CD4-positive, alpha-beta T cell treated with Interleukin-2 at 100 ng/mL for 4 hours (primary cell): ENCODE data around the gene FRMD5.
"Not testable (repeated sequence)": the region's sequence is repeated elsewhere in the genome, so short reads cannot be mapped to it uniquely, and the experiment has no call there.

ENCODE experiments used
- DNase-seq: peaks from one replicate; pipeline ENCODE4 v3.0.0-alpha.2; 2020; ENCODE audit warnings: low spot score

Gene FRMD5

DNA sequence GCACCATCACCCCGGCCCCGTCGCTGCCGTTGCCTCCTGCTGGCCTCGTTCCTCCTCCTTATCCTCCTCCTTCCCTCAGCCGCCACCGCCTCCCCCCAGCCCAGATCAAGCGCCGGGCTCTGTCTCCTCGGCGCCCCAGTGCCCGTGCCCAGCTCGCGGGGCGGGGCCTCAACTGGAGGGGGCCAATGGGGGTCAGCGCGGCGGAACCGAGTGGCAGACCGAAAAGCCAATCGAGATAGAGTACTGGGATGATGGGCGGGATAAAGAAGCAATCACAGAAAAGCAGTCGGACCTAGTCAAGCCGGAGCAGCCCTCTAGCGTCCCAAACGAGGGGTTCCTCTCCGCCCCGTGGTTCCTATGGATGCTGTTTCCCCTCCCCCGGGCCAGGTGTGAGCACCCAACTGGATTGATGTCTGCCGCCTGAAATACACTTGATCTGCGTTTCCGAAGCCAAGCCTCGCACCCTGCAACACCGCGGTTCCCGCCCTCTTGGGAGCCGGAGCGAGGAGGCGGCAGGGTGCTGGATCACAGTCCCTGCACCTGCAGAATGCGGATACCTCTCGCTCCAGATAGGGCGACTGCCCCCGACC lies at the start of gene FRMD5:
Gene FRMD5, minus strand, starts transcription at position 121 of the 590 bp plus-strand sequence.
- DNase-seq, result peak; percentile 89

DNA sequence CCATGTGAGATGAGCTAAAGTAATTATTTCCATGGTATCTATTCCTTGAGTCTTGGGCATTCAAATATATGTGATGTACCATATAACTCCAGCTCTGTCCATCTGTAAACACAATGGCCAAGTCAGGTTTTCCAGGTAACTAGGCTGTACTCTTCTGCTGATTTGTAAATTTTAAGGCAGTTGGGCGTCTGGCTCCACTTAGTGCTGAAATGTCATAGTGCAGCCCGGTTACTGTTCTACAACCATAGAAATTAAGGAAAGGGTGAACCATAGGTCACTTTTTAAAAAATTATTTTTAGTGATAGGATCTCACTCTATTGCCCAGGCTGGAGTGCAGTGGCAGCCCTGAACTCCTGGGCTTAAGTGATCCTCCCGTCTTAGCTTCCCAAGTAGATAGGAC lies 48.8 kb upstream of the FRMD5 start:
- no peak for DNase-seq

DNA sequence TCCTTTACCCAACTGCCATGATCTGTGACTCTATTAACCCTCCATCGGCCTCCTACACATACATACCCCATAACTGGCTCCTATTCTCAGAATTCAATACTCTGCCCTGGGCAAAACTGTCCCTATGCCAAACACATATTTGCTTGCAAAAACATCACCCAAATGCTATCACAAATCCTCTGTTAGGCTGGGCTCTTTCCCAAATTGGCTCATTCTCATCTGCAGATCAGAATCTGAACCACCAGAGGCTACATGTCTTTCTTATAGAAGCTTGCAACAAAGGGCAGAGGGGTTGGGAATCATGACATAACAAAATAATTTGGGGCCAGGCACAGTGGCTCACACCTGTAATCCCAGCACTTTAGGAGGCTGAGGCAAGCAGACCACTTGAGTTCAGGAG lies 48.1 kb upstream of the FRMD5 start:
- DNase-seq, result no peak

DNA sequence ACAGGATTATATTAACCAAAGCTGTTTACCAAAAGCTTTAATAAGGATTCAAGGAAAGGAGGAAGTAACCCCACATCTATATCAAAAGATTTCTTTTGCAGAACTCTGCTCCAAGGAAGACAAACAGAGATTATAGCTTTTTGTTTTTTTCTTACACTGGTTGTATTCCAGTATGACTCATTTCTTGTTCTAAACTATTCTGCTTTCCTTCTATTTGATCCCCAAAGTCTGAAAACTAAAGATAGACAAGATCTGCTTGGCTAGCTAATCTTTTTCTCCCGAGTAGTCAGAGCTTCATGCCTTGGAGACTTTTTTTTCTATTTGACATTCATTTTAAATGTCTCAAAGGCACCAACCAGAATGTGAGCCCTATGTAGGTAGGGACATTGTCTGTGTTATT lies 36.8 kb upstream of the FRMD5 start:
- DNase-seq, result no peak

DNA sequence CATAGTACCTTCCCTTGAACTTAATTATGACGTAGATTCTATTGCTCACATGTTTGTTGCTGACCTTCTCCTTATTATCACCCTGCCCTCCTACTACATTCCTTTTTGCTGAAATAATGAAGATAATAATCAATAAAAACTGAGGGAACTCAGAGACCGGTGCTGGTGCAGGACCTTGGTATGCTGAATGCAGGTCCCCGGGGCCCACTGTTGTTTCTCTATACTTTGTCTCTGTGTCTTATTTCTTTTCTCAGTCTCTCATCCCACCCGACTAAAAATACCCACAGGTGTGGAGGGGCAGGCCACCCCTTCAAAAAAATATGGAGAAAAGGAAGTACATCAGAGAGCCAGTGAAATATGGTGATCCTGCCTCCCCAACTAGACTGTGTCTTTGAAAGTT lies 34.2 kb upstream of the FRMD5 start:
- DNase-seq, result not testable (repeated sequence)

DNA sequence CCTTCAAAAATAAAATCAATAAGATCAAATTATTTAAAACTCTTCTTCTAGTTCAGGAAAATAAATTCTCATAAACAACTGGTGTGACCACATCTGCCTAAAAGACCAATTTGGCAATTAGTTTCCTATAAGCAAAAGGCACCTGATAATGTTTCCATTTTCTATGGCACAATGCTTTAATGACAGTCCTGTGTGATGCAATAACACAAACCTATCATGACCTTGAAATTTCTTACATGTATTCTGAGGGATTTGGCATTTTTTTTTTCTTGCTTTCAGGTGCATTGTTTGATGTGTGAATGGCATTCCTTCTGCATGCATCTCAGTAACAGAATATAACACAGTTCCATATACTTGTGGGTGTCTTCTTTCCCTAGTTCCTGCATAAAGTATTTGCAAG lies 32.5 kb upstream of the FRMD5 start:
- DNase-seq, result no peak

DNA sequence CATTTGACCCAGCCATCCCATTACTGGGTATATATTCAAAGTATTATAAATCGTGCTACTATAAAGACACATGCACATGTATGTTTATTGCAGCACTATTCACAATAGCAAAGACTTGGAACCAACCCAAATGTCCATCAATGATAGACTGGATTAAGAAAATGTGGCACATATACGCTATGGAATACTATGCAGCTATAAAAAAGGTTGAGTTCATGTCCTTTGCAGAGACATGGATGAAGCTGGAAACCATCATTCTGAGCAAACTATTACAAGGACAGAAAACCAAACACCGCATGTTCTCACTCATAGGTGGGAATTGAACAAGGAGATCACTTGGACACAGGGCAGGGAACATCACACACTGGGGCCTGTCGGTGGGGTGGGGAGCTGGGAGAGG lies 31.9 kb upstream of the FRMD5 start:
- DNase-seq, result not testable (repeated sequence)

DNA sequence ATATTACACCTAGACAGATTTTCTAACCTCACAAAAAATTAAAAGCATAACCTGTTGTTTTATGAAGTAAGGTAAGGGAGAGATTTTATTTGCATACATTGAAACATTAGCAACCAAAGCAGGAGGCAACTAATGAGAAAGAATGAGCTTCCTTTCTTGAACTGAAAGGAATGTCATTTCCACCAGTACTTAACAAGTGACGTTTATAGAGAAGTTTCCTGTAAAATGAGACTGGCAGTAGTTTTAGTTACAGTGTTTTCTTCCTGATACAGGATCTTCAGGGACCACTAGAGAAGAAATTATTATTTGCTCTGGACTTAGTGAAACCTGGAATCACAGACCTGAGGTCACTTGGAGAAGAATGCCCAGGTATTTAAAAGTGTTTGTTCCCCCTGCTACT lies 27.4 kb upstream of the FRMD5 start:
- DNase-seq, result no peak

DNA sequence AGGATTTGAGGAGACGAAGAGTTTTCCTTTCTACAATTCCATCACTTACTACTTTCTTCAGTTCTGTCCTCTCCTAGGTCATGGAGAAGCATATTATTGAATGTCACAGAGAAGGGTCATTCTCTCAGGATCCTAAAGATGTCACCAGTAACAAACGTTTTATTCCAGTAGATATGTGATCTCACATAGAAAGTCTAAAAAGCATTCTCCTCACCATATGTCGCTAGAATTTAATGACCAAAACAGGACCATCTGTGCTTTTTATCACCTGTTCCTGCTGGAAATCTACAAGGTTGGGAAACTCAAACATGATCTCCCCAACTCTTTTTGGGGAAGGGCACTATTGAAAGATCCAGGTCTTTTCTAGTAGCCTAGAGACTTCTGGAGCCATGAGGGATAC lies 24.0 kb upstream of the FRMD5 start:
- no peak for DNase-seq

DNA sequence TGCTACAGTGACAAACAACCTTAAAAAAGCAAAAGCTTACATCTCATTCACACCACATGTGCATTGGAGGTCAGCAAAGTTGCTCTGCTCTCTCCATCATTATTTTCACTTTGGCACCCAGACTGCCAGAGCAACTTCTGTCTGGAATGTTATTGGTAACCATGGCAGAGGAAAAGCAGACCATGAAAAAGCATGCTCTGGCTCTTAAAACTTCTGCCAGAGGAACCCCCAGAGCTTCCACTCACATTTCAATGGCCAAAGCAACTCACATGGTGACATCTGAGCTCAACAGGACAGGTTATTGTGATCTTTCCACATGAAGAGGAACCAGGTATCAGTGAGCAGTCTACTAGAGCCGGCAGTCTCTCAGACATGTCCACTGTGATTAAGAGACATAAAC lies 21.9 kb upstream of the FRMD5 start:
- DNase-seq, result no peak

DNA sequence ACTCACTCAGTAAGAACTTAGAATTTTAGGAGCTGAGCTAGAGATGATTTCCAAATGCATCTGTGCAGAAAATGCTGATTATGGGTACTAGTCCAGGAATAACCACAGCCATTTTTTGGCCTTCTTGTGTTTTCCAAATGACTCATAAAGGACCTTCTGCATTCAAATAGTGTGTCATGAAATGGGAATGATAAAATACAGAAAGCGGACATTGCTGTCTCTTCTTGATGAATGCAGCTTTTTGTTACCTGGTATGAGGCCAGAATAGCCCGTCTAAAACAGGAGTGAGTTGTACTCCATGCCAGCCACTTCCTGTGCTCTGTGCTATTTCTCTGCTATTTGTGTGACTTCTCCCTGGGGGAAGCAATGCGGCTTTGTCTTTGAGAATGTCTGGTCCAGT lies 20.5 kb upstream of the FRMD5 start:
- DNase-seq, result no peak

DNA sequence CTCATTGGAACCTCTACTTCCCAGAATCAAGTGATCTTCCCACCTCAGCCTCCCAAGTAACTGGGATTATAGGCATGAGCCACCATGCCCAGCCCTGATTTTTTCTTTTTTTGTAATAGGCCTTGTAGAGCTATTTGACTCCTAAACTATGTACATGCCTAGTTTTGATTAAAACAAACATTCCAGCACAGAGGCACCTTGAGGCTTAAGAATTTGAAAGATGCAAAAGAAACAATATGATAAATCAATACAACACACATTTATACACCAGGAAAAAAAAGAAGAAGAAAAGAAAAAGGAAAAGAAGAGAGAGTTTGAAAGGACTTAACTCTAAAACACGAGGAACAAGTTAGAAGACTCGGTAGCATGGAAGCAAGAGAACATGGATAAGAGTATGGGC lies 13.9 kb upstream of the FRMD5 start:
- no peak for DNase-seq

DNA sequence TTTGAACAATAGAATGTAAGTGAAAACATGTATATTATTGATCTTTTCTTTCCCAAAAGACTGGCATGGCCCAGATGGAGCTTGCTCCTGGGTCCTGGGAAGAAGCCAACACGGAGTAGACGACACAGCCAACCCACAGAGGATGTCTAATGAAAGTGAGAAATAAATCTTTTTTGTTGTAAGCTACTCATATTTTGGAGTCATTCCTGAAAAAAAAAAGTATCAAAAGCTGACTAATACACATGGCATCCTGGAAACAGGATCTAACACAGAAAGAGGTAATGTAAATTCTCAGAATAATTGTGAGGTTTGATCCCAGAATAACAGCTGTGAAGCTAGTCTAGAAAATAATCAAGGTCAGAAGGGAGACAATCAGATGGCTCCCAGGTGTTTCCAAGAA lies 12.6 kb upstream of the FRMD5 start:
- no peak for DNase-seq

DNA sequence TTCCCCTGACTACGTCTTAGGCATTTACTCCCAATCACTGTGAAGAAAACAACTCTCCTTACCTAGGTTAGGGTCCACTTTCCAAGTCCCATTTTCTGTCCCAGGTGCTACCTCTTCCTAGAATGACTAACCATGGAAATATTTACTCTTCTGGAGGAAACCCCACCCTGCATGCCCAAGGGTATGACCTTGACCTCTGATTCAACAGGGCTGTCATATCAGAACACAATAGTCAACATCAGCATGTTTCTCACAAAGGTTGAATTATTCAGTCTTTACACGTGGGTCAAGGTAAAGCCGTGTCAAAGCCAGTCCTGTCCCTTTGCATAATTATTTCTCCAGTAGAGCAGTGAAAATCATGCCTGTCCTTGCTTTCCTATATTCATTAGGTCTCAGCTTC lies 4.3 kb upstream of the FRMD5 start:
- DNase-seq, result no peak

DNA sequence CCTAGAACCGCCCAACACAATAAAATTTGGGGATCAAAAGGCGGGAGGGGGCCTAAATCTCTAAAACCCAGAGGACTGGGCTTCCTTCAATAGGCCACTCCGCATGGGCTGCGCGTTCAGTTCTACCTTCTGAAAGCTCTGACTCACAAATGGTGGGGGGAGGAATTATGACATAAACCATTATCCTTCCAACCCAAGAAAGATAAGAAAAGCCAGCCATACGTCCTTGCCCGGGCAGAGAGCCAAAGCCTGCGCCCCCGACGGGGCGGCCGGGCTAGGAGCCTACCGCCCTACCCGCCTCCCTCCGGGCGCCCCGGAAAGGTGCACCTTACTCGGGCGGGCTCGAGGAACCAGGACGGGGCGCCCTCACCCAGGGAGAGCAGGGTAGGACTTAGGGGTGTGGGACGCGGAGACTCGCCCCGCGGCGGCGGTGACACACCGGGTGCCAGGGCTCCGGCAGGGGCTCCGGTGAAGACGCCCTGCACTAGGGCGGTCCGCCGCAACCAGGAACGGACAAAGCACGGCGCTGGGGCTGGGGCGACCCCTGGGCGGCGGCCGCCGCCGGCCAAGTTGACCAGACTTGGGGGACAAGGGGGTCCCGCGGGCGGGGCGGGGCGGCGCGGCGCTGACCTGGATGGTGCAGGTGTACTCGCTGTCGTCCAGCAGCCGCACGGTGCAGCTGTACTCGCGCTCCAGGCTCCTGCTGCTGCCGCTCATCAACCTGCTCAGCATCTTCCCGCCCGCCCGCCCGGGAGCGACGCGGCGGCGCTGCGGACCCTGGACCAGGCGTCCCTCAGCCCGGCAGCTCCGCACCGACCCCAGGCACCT lies 534 bp downstream of the FRMD5 start:
- DNase-seq, result peak; percentile 4

DNA sequence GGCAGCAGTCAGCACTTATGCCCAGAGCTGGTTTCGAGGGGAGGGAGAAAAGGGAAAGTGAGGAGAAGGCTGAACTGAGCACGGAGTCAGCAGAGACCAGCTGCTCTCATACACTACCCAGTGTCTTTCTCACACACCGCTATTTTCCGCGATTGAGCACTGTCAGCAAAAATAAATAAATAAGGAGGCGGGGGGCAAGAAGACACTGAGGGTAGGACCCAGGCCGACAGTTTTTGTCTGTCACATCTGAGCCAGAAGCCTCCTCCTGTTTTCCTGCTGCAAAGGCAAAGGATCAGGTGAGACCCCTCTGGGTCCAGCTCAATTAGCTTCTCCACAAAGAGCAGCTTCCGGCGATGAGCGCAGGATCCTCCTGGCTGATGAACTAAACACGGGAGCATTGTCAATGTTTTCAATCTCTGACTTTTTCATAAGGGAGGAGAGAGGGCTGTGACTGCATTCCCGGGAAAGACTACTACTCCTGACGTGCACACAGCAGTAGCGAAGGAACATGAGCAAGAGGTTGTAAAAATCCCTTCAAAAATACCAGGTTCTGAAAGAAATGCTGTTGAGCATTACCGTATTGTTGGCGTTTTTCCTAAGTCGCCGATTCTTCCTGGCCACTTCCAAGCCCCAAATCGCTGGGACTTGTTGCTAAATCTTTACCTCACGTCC lies 1.3 kb downstream of the FRMD5 start:
- no peak for DNase-seq

DNA sequence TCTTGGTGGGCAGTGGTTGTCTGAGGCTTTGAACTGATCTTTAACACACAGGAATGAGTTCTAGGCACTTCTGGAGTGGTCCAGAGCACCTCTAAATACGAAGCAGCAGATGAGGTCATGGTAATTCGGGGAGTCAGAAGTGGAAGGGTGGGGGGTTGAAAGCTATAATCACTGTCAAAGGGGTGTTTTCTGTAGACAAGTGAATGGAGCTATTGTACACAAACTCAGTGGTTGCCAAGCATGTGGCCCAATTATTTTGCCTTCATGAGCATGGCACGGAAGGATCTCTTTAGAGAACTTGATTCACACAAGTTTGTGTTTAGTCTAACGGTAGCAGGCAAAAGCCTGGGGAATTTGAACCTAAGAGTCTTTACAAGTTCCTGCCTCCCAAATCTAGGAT lies 6.3 kb downstream of the FRMD5 start:
- no peak for DNase-seq

DNA sequence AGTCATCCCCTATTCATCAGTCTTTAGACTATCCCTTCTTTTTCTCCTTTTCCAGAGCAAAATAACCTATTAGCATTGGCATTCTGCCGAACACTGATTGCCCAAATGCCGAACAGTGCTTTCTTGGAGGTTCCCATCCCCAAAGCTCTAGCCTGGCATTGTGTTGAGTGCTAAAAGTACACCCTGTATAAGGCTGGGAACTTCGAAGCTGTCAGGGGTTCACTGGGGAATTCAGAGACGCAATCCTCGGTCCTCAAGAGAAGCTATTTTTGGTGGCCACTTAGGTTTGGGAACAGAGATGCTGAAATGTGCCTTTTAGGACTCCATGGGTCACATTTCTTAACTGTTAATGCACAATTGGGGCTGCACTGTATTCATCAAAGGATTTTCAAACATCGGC lies 8.4 kb downstream of the FRMD5 start:
- DNase-seq, result no peak

DNA sequence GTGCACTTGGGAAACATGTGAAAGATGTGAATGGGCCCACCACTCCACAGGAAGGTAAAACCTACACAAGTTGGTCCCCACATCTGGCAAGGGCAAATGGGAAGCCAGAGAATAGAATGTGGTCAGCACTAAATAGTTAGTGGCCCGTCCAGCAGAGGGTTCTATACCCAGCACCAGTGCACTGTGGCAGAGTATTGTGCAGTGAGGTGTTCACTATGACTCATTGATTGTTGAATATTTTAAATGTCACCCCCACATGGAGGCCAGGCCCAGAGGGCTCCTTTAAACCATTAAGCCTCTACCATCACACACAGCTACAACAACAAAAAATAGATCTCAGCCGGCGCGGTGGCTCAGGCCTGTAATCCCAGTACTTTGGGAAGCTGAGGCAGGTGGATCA lies 11.7 kb downstream of the FRMD5 start:
- DNase-seq, result no peak

DNA sequence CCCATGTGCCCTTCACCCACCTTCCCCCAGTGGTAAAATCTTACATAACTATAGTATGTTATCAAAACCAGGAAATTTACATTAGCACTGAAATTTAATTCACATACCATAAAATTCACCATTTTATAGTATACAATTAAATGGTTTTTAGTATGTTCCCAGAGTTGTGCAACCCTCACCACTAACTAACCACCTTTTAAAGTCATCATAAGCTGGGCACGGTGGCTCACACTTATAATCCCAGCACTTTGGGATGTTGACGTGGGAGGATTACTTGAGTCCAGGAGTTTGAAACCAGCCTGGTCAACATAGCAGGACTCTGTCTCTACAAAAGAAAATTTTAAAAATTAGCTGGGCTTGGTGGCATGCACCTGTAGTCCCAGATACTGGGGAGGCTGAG lies 13.7 kb downstream of the FRMD5 start:
- no peak for DNase-seq

DNA sequence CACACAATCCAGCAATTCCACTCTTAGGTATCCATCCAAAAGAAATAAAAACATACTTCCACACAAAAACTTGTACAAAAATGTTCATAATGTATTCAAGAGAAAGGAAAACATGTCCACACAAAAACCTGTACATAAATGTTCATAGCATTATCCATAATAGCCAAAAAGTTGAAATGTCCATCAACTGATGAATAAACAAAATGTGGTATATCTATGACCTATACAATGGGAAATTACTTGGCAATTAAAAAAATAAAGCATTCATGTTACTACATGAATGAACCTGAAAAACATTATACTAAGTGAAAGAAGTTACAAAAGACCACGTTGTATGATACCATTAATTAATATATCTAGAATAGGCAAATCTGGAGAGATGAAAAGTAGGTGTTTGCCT lies 17.9 kb downstream of the FRMD5 start:
- no peak for DNase-seq

DNA sequence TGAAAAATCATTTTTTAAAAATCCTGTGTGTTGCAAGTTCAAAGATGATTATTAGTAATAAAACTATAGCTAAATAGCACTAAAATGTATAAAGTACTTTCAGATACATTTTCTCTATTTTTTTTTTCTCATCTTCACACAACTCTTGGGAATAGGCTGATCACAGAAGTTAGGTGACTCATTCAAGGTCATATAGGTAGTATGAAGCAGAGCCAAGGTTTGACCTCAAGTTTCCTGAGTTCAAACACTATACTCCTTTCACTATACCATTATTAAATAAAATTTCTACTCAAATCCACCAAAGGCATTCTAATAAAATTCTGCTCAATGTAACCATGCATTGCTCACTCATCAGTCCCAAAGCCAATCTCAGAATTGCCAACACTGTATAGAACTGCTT lies 21.3 kb downstream of the FRMD5 start:
- DNase-seq, result no peak

DNA sequence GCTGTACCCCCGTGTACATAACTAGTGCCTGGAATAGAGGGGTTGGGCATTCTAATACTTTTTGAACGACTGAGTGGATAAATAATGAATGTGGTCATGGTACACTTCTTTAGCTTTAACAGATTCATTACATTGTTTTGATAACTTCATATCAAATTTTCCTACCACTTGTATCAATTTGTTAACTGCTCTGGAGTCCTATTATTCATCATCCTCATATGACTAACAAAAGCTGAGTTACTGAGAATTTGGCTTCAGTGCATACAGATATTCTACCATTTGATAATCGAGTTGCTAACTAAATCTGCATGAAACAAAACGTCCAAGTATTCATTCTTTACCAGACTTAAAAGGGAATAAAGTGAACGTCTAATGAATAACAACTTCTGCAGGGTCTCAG lies 31.7 kb downstream of the FRMD5 start:
- no peak for DNase-seq

DNA sequence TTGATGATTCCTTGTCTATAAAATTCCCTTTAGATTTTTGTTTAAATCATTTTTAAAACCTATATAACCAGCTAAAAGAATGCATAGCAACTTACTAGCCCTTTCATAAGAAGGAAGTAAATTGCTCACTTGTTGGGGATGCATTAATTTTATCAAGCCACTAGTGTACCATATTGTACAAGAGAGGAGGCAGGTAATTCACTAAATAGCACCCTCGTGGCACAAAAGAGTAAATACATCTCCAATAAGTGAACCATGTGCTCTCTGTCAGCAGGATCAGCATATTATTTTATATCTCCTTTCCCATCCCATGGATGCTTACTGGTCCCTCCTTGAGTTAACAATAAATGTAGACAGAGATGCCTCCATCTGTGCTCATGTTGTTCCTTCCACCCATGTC lies 34.3 kb downstream of the FRMD5 start:
- no peak for DNase-seq
